Epidermal melanocyte (primary cell): ENCODE data around the gene TNS3.

Source experiments
- DNase-seq: peaks from one replicate; pipeline ENCODE4 v3.0.0; 2011; ENCODE audit warnings: low spot score; ENCODE audit not compliant: insufficient read length

TNS3 gene

GRCh38 chr7:47582764-47583738 is 1.1 kb upstream of the TNS3 start:
- no peak for DNase-seq

- DNase-seq: no peak
Observed at GRCh38 chr7:47581438-47581803, 490 bp downstream of the TNS3 start.

GRCh38 chr7:47580811-47581331 is 1.0 kb downstream of the TNS3 start:
- DNase-seq: no peak

DNA sequence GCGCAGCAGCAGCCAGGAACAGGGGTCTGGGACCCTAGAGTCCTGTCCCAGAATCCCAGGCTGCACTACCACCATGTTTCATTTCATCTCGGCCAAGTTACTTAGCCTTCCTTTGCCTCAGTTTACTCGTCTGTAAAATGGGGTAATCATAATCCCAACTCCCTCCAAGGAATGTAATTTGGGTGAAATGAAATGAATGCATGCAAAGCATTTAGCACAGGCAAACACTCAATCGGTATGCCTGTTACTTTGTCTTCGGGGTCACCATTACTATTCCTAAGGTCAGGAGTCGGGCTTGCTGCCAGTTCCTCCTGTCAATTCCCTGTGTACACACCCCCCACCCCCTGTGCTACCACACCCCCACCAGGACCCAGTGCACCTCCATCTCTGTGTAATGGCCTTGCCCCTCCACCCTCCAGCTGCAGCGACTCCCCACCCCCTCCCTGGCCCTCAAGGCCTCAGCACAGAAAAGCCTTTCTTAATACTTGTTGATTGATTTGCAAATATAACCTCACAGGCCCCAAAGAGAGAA is 1.7 kb downstream of the TNS3 start:
- no peak for DNase-seq

DNA sequence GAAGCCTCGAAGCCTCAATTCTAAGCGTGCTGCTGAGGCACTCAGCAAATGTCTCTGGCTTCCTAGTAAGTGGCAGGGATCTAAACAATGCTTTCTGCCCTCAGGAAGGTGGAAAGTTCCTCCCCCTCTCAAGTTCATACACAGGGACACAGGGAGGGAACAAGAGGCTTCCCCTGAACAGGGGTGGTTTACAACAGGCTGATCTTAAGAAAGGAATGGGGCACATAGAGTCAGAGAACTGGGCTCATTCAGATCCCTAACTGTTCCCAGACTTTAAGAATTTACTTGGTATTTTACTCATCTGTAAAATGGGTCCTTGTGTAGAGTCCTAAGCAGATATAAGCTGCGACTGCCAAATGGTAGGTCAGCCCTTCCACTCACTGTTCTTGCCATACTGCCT is 2.5 kb downstream of the TNS3 start:
- DNase-seq: no peak

- no peak for DNase-seq
Observed at GRCh38 chr7:47578579-47579270, 3.2 kb downstream of the TNS3 start.

DNA sequence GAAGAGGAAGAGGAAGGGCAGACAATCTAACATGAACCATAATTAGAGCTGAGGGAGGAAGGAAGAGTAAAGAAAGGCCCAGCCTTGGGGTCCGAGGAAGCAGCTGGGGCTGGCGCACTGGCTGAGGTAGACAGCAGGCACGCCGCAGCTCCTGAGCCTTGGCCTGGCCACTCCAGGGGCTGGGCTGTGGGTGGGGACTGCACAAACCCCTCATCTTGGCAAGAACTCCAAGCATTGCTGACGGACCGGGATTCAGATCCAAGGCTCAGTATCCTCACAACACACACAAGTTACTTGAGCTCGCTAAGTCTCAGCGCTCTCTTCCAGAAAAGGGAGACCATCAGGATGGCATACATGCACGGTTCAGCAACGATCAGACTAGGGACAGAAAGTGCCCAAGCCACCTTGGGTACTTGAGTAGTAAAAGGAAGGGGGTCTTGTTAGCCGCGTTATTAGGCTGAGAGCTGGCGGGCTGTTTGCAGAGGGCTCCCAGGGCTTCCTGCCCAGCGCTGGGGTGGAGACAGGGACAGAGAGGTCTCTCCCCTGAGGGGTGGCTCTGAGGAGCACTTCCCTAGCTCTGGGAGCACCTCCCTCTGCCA is 4.5 kb downstream of the TNS3 start:
- no peak for DNase-seq

GRCh38 chr7:47576866-47577306 is 5.0 kb downstream of the TNS3 start:
- DNase-seq: no peak

GRCh38 chr7:47576031-47576865 is 5.7 kb downstream of the TNS3 start:
- no peak for DNase-seq

GRCh38 chr7:47574482-47575329 is 7.2 kb downstream of the TNS3 start:
- DNase-seq: no peak

GRCh38 chr7:47573758-47574481 is 8.0 kb downstream of the TNS3 start:
- DNase-seq: peak; percentile 45

DNA sequence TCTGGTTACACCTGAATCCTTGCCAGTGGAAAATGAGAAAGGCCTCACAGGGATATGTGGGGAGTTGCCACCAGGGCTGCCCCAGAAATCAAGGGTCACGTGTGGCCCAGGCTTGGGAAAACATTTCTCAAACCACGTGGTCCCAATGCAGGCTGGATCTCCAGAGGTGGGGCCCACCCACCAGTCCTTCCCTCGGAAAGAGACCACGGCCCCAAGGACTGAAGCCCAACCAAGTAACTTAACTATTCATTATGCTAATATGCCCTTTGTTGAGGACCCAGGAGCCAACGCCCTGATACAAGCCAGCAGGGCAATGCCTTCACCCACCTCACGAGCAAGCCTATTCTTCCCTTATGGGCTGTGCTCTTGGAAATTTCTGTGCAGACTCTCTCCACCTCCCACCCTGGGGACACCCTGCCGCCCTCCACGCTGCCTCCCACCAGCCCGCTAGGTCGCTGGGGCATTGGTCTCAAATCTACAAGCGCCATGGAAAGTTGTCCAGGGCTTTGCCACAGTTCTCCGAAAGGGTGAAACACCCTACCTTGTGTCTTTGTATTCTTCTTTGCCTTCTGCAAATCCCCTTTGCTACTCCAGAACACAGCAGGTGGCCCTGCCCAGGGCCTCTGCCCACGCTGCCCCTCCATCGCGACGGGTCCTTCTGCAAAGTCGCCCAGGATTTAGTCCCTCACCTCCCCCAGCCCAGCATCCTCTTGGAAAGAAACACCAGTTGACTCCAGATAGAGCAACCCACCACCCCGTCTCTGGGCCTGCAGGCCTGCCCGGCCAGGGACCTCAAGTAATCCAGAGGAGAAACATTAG is 8.8 kb downstream of the TNS3 start:
- no peak for DNase-seq

GRCh38 chr7:47572094-47572445 is 9.8 kb downstream of the TNS3 start:
- no peak for DNase-seq

- DNase-seq: no peak
Observed at GRCh38 chr7:47571331-47572093, 10.4 kb downstream of the TNS3 start.

GRCh38 chr7:47570649-47571050 is 11.3 kb downstream of the TNS3 start:
- no peak for DNase-seq

GRCh38 chr7:47568547-47568946 is 13.4 kb downstream of the TNS3 start:
- no peak for DNase-seq

GRCh38 chr7:47568056-47568455 is 13.9 kb downstream of the TNS3 start:
- no peak for DNase-seq
